Hindlimb muscle (tissue), 1 donor: ENCODE results near the gene GRID1. TPM values are rescaled to one million over a fixed set of nuclear protein-coding genes. Genes with fewer than 3 reads are reported as not detected.
"Not testable (repeated sequence)": the region's sequence is repeated elsewhere in the genome, so short reads cannot be mapped to it uniquely, and the experiment has no call there.

Experiments used
- DNase-seq: peaks from one replicate; pipeline ENCODE4 v3.0.0-alpha.2; 2013
- polyA plus RNA-seq: library from polyadenylated mRNA; unstranded; fragments of 120-200 nt; gene quantifications from one replicate; pipeline ENCODE4 v1.2.1, GENCODE V29; 2013; ENCODE audit not compliant: insufficient read length

The GRID1 gene
- polyA plus RNA-seq, 1 donor = 3.0 TPM

- no peak for DNase-seq
Observed at GRCh38 chr10:85976267-85976793, 390.3 kb downstream of the GRID1 start.

DNA sequence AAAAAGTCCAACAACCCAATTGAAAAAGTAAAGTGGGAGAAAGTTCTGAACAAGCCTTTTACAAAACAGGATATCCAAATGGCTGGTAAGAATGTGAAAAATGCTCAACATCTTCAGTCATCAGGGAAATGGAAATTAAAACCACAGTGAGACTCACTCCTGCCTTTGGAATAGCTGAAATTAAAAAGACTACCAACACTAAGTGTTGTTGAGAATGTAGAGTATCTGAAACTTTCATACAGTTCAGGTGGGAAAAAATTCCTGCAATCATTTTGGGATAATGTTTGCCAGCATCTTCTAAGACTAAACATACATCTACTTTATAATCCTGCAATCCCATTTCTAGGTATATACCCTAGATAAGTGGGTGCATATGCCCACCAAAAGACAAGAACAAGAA is 395.1 kb downstream of the GRID1 start:
- DNase-seq = no peak

DNA sequence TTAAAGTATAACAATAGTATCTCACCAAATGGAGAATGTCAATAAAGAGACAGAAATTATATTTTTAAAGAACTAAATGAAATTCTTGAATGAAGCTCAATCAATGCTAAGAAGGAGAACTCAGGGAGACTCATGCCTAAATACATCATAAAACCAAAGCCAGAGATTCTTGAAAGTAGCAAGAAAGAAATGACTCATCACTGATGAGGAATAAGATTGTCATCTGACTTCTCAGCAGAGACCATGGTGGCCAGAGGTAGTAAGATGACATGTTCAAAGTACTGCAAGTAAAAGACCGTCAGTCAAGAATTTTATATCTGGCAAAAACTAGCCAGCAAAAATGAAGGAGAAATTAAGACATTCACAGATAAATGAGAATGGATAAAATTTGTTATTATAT is 399.0 kb downstream of the GRID1 start:
- DNase-seq = no peak

GRCh38 chr10:85961479-85962067 is 405.0 kb downstream of the GRID1 start:
- DNase-seq = no peak

DNA sequence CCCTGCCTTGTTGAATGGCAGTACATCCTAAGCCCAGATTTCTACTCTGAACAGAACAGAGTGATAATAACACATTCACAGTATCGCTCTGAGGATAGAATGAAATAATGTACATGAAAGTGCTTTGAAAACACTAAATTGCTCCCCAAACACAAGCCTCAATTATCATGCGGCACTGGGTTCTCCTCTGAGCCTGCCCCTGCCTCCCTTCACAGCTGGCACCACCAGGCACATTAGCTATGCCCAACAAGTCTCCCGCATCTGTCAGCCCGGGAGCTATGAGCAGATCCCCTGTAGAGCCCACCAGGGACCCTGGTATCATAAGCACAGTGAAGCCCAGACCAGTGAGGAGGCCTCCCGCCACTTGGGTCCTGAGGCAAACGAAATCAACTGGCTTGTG is 405.5 kb downstream of the GRID1 start:
- no peak for DNase-seq

- DNase-seq = no peak
Observed at GRCh38 chr10:85959239-85959638, 407.4 kb downstream of the GRID1 start.

DNA sequence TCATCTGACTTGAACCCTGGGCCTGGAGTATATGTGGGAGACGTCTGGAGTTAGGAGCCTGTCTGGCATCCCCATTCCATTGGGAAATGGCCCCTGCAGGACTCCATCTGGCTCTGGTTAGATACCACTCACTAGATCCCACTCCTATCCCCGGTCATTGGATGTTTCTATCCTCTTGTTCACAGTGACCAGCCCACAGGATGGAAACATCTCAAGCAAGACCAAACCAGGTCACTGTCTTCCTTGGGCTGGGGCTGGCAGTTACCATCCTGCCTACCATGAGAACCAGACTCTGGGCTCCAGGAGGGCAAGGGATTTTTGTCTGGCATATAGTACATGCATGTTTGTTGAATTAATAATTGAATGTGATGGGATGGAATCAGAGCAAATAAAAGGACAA is 415.7 kb downstream of the GRID1 start:
- DNase-seq = no peak

GRCh38 chr10:85946713-85947326 is 419.8 kb downstream of the GRID1 start:
- DNase-seq = no peak

DNA sequence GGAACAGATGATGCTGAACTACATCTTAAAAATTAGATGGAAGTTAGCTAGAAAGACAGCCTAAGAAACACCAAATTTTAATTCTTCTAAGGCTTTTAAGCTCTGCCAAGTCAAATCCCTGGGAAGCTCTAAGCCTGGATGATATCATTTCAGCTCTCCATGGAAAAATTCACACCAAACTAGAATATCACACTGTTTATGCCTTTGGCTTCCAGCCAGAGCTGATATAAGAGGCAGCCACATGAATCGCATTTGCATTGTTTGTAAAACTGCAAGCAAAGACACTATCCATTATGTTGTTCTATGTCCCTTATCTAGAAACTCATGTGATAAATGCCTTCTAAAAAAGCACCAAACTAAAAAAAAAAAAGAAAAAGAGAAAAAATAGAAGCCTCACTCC is 430.4 kb downstream of the GRID1 start:
- no peak for DNase-seq

DNA sequence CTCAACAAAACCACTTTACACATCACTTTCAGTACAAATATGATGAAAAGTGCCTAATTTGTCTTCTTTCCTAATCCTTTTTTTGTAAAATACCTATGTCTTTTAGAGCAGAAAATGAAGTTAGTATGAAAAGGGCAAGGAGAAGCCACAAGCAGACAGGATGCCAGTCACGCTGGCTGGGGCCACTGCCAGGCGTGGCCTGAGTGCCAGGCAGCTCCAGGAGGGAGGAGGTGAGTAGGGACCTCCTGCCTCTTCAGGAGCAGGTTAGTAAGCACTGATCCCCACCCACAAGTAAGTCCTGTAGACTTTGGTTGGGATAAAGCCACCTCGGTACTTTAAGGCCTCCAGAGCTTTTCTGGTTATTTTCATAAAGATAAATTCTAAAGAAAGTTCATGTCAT is 432.0 kb downstream of the GRID1 start:
- DNase-seq = no peak

DNA sequence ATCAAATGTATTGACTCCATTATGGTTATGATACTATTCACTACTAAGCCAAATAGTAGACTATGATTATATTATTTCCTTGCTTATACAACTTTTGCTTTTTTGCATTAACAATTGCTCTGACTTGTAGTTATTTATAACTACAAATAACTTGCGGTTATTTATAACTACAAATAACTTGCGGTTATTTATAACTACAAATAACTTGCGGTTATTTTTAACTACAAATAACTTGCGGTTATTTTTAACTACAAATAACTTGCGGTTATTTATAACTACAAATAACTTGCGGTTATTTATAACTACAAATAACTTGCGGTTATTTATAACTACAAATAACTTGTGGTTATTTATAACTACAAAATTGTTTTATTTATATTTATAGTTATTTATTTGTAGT is 436.6 kb downstream of the GRID1 start:
- DNase-seq = not testable (repeated sequence)

GRCh38 chr10:85927952-85928665 is 438.5 kb downstream of the GRID1 start:
- DNase-seq = no peak

DNA sequence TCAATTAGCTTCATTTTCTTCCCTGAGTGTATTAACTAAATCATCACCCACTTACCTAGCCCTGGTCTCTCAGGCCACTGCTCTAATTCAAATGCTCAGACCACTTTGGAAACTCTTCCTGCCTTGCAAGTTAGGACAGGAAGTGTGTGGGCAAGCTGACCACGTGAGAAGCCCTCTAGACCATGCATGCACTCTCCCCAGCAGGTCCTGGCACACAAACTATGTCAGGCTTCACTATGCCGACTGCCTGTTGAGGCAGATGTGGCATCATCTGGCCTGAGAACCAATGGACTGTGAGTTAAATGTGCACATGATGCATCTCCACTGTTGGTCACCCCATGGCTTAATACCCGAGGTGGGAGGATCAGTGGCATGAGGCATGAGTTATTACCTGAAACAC is 439.6 kb downstream of the GRID1 start:
- no peak for DNase-seq

DNA sequence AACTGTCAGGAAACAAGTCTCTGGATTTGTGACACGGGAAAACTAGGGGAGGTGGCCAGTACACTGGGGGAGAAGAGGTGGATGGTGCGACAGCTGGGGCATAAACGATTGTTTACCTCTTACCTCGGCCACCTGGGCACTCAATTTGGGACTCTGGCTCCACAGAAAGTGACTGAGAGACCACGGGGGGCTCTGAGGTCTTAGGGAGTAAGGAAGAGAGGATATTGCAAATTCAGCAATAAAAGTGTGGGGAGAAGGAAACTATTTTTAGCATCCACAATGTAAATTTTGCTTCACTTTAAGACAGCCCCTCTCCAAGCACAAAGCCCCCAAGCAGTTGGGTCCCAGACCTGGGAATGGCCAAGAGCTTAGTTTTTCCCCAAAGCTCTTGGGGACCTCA is 440.5 kb downstream of the GRID1 start:
- no peak for DNase-seq

DNA sequence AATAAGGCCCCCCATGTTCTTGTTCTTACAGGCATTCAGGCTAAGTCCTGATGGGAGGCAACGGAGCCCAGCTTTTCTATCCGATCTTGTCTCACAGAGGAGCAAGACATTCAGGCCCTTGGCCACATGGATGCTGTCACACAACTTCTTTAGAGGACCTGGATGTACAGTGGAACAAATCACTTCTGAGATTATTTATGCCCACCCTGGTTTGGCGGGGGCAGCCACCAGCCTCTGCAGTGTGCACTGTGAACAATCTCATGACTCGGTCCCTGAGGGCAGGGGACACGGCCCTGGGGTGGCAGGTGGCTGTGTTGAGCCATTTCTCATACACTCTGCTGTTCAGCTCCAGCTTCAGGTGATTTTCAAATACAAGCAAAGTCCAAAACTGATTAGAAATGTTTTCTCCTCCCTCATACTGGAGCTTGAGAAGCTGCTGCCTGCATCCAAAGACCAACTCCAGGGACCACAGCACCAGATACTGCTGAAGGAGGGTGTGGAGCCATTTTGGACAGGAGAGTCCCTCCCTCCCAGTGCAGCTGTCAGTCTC is 441.3 kb downstream of the GRID1 start:
- no peak for DNase-seq

GRCh38 chr10:85924382-85925102 is 442.1 kb downstream of the GRID1 start:
- DNase-seq = no peak

GRCh38 chr10:85922356-85923129 is 444.1 kb downstream of the GRID1 start:
- DNase-seq = no peak

DNA sequence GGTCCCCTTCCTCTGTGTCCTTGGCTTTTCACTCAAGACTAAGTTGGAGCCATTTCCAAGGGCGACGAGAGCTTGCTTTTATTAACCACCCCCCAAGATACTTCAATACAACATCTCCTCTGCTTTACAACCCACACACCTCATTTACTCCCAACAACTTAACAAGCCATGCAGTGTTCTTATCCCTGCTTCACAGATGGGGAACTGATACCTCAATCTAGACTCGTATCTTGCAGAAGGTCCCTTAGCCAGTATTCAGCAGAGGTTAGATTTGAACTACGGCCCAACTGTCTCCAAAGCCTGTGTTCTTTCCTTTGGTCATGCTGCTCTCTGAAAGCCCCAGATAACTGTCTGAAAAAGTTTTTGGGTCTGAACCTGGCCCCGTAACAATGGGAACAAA is 444.8 kb downstream of the GRID1 start:
- DNase-seq = no peak

GRCh38 chr10:85920311-85920710 is 446.3 kb downstream of the GRID1 start:
- no peak for DNase-seq

GRCh38 chr10:85919491-85920021 is 447.0 kb downstream of the GRID1 start:
- no peak for DNase-seq

- no peak for DNase-seq
Observed at GRCh38 chr10:85918371-85918770, 448.2 kb downstream of the GRID1 start.

GRCh38 chr10:85917601-85918000 is 449.0 kb downstream of the GRID1 start:
- no peak for DNase-seq
